Activated T-cell treated with anti-CD3 and anti-CD28 coated beads, Interleukin-2, amount 50 U/mL, for 4 hours (primary cell): Measurements from ENCODE around the gene COPA. TPM values are rescaled to one million over a fixed set of nuclear protein-coding genes. Genes with fewer than 3 reads are reported as not detected.

ENCODE experiments used
- ATAC-seq, 2 donors: fragments of 200-7000 bp; cut with Tn5 transposase; one replicate each; pipeline ENCODE4 v1.10.0; 2021
- DNase-seq: peaks from one replicate; pipeline ENCODE4 v3.0.0-alpha.2; 2020
- H3K27me3 Mint-ChIP-seq: one replicate; pipeline ENCODE4 v1.8.0; 2021; ENCODE audit warnings: low read depth, mixed read lengths
- H3K36me3 Mint-ChIP-seq: one replicate; pipeline ENCODE4 v1.8.0; 2022; ENCODE audit warnings: mixed read lengths; ENCODE audit not compliant: insufficient read depth
- H3K4me1 Mint-ChIP-seq: one replicate; pipeline ENCODE4 v1.8.0; 2021; ENCODE audit warnings: low read depth, mixed read lengths
- H3K4me3 Mint-ChIP-seq: one replicate; pipeline ENCODE4 v1.8.0; 2021; ENCODE audit warnings: mild to moderate bottlenecking, moderate library complexity, mixed read lengths
- H3K9me3 Mint-ChIP-seq: one replicate; pipeline ENCODE4 v1.8.0; 2021; ENCODE audit warnings: mixed read lengths
- total RNA-seq, 3 donors: library from RNA; stranded (reverse); gene quantifications; one replicate each; pipeline ENCODE4 v1.2.1, GENCODE V29; 2021

COPA gene
- total RNA-seq, 3 donors from 2014 or later = 116 to 144 (median 121) TPM

DNA sequence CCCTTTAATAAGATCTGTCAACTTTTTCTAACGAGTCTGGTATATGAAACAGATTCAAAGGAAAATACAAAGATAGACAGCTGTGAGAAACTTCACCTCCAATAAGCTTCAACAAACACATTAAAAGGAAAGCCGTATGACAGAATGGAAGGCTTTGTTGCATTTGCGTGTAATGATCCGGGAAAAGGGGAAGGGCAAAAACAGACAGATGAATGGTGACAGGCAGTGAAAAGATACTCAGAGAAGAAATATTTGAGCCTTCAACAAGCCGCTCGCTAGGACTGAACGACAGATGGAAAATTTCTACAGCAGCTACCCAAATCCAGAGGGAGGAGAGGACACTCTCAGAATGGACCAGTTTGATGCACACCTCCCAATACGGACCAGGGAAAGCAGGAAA is 14.9 kb downstream of the COPA start:
- Mint-ChIP-seq H3K9me3 (no peaks in the 10 kb centered on the region), H3K4me3 (no peak overlapping the region), H3K36me3 (peaks cover 42% of the 10 kb centered on the region), H3K4me1 (no peaks in the 10 kb centered on the region), H3K27me3 (no peaks in the 10 kb centered on the region)
- ATAC-seq = no peak
- no peak for DNase-seq

DNA sequence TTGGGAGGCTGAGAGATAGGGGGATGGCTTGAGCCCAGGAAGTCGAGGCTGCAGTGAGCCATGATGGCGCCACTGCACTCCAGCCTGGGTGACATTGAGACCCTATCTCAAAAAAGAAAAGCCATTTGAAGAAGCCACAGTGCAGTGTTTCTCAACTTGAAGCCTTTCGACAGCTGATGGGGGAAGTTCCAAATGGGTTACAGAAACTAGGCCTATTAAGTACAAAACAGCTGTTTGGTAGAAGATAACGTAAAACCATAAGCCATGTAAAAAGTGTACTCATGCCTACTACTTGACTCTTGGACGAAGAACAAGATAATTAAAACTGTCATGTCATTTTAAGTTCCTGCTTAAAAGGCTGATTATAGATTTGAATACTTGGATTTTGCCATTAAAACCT is 16.6 kb downstream of the COPA start:
- ATAC-seq (no peak), DNase-seq (no peak)
- Mint-ChIP-seq H3K4me3 (no peak overlapping the region), H3K9me3 (no peaks in the 10 kb centered on the region), H3K4me1 (peaks cover 1% of the 10 kb centered on the region), H3K36me3 (peaks cover 45% of the 10 kb centered on the region), H3K27me3 (no peaks in the 10 kb centered on the region)

DNA sequence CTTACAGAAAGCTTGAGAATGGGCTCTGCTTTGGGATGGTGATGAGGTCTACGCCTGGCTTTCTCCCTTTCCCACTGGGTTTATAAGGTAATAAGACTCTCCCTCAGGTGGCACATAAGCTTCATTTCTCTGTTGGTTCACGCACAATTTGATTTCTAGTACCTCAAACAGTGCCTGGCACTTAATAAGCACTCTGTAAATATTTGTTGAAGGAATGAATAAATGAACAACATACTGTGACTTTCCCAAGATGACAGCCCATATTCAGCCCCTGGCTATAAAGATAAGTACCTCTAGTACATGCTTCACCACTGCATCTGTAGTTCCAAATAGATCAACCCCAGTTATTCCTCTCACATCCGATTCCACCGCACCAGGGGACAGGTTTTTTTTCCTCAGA is 17.8 kb downstream of the COPA start:
- peaks cover 49% of the 10 kb centered on the region for H3K36me3 Mint-ChIP-seq

DNA sequence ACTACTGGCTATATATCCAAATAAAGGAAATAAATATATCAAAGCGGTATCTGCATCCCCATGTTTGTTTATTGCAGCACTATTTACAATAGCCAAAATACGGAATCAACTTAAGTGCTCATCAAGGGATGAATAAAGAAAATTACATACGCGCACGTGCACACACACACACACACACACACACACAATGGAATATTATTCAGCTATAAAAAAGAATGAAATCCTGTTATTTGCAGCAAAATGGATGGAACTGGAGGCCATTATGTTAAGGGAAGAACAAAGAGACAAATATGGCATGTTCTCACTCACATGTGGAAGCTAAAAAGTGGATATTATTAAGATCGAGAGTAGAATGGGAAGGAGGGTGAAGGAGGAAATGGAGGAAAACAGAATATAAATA is 20.2 kb downstream of the COPA start:
- peaks cover 53% of the 10 kb centered on the region for H3K36me3 Mint-ChIP-seq

More for the DNA sequence above, 17.8 kb downstream of the COPA start:
- ATAC-seq = no peak
- DNase-seq = no peak
- no peak overlapping the region for H3K4me3 Mint-ChIP-seq
- H3K27me3 Mint-ChIP-seq = no peaks in the 10 kb centered on the region
- no peaks in the 10 kb centered on the region for H3K9me3 Mint-ChIP-seq
- peaks cover 7% of the 10 kb centered on the region for H3K4me1 Mint-ChIP-seq

DNA sequence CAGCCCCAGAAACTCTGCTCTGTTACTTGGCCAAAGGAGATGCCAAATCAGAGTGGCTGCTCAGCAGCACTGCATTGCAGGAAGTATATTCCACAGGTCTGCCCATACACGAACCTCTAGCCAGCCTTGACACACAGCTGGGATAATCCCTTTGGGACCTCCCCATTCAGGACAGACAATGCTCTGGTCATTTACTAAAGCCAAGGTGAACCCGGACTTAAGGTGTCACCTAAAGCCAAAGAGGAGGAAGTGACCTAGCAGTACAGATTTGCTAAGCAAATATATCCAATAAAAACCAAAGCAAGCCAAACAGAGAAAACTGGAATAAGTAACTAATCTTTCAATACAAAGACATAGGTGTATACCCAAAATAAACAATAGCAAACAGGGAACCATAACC is 27.7 kb downstream of the COPA start:
- H3K9me3 Mint-ChIP-seq = peaks cover 10% of the 10 kb centered on the region
- no peaks in the 10 kb centered on the region for H3K27me3 Mint-ChIP-seq
- DNase-seq (no peak), ATAC-seq (no peak)
- H3K4me3 Mint-ChIP-seq = no peak overlapping the region
- peaks cover 15% of the 10 kb centered on the region for H3K4me1 Mint-ChIP-seq
- H3K36me3 Mint-ChIP-seq = peaks cover 71% of the 10 kb centered on the region

More for the DNA sequence above, 20.2 kb downstream of the COPA start:
- H3K4me1 Mint-ChIP-seq = peaks cover 17% of the 10 kb centered on the region
- ATAC-seq (no peak), DNase-seq (no peak)
- no peaks in the 10 kb centered on the region for H3K27me3 Mint-ChIP-seq
- no peaks in the 10 kb centered on the region for H3K9me3 Mint-ChIP-seq
- H3K4me3 Mint-ChIP-seq = no peak overlapping the region

DNA sequence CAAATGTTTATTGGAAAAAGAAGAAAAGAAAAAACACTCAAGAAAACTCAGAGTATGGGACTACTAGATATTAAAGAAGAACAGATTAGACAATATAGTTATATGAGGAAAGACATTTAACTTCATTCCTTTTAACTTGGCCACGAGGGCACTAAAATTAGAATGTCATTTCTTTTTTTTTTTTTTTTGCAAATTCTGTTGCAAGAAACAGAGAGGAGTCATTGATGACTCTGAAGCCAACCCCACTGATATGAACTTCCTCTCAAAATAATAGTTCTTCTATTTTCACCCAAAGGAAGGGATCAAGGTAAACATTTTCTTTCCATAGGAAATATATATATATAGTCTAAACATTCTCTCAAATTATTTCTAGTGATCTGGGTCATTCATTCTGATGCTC is 33.5 kb downstream of the COPA start:
- DNase-seq (no peak), ATAC-seq (no peak)
- Mint-ChIP-seq H3K36me3 (peaks cover 56% of the 10 kb centered on the region), H3K4me3 (no peak overlapping the region), H3K27me3 (no peaks in the 10 kb centered on the region), H3K4me1 (no peaks in the 10 kb centered on the region), H3K9me3 (no peaks in the 10 kb centered on the region)

DNA sequence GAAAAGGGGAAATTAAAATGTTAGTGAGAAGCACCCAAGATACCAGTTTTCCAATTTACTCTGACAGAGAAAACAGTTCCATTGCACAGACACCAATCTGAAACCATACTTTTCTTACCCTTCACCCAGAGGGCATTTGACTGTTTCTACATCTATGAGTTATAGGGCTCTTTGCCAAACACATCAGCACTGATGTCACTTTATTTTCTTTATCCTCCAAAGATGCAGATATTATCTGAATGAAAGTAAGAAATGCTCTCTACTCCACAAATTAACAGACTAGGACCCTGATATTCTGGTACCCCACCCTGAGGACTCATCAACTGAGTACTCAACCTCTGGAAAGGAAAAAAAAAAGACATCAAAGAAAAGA is 33.9 kb downstream of the COPA start:
- Mint-ChIP-seq H3K27me3 (no peaks in the 10 kb centered on the region), H3K9me3 (no peaks in the 10 kb centered on the region), H3K36me3 (peaks cover 58% of the 10 kb centered on the region), H3K4me3 (no peak overlapping the region), H3K4me1 (no peaks in the 10 kb centered on the region)
- ATAC-seq = no peak
- no peak for DNase-seq

DNA sequence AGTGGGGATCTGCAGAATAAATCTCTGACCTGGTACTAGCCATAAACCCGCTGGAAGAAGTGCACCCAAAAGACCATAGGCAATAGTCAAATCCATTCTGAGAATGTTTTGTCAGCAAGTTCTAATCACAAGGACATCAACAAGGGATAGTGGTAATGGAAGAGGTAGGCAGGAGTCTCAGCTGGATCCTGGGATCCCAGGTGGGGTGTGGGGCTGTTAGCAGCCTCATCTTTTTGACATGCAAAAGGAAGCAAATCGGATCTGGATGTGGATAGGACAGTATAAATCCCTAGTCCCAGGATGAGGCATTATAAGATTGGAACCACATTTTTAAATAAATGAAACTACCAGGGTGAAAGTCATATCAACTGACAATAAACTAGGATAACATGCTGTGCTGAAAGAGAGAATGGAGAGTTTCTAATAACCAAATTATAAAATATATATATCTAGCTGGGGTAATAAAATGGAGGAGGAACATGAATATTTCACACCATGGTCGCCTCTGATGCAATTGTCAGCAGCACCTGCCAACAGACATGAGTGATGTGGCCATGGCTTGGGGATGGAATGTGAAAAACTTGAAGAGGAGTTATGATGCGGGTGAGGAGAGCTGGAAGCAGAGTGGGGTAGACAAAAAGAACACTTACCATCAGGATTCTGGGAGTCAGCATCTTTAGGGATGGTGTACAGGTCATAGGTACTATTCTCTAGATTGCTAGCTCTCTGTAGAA is 34.4 kb downstream of the COPA start:
- H3K9me3 Mint-ChIP-seq = no peaks in the 10 kb centered on the region
- H3K36me3 Mint-ChIP-seq = peaks cover 56% of the 10 kb centered on the region
- no peak overlapping the region for H3K4me3 Mint-ChIP-seq
- H3K4me1 Mint-ChIP-seq = no peaks in the 10 kb centered on the region
- H3K27me3 Mint-ChIP-seq = no peaks in the 10 kb centered on the region
- ATAC-seq = no peak
- DNase-seq = no peak

DNA sequence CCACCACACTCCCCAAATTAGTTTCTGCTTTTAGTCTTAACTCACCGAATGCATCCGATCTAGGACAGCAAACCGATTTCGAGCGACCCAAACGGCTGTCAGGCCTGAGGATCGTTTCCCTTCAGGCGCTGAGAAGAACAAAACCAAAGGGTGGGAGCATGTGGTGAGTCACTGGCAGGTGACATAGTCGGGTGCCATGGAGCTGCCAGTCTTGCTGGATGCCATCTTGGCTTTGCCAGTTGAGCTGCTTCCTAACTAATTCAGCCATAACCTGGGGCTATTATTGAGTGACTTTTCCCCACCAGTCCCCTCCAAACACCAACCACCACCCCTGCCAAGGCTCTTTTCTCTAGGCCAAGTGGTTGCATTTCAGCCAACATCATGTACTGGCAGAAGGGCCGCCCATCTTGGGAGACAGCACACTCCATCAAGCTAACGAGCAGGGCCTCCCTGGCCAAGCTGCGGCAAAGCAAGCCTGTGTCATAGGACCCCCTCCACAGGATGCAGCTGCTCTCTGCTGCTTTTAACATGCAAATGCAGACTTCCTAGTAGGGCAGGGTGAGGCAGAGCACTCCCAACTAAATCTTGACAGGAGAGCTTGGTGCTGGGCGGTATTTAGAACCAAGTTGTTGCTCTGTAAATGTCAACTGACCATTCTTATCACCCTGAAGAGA is 35.8 kb downstream of the COPA start:
- Mint-ChIP-seq H3K9me3 (no peaks in the 10 kb centered on the region), H3K36me3 (peaks cover 54% of the 10 kb centered on the region), H3K4me1 (no peaks in the 10 kb centered on the region), H3K4me3 (no peak overlapping the region), H3K27me3 (no peaks in the 10 kb centered on the region)
- DNase-seq (no peak), ATAC-seq (no peak)

DNA sequence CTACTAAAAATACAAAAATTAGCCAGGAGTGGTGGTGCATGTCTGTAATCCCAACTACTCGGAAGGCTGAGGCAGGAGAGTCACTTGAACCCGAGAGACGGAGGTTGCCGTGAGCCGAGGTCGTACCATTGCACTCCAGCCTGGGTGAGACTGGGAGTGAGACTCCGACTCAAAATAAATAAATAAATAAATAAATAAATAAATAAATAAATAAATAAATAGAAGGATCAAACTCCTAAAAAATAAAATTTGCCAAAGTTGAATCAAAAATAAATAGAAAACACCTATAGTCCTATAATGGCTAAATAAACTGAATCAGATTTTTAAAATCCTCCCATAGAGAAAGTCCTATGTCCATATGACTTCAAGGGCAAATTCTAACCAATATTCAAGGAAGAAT is 42.9 kb downstream of the COPA start:
- Mint-ChIP-seq H3K4me1 (no peaks in the 10 kb centered on the region), H3K36me3 (peaks cover 49% of the 10 kb centered on the region), H3K4me3 (no peak overlapping the region), H3K27me3 (no peaks in the 10 kb centered on the region), H3K9me3 (no peaks in the 10 kb centered on the region)
- no peak for ATAC-seq
- no peak for DNase-seq

DNA sequence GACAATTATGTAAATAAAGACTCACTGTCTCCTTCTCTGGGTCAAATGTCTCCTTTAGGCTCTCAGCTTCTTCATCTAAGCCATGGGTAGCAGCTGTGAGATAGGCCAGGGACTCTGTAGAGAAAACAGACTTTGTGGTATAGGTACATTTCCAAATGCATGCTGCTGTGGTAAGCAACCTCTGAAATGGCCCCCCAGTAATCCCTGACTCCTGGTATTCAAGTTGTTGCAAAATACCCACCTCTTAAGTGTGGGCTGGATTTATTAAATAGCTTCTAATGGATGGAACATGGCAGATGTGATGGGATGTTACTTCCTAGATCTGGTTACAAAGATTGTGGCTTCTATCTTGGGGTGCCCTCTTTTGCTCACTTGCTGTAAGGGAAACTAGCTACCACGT is 47.0 kb downstream of the COPA start:
- Mint-ChIP-seq H3K36me3 (peaks cover 60% of the 10 kb centered on the region), H3K9me3 (no peaks in the 10 kb centered on the region), H3K4me1 (no peaks in the 10 kb centered on the region), H3K4me3 (no peak overlapping the region), H3K27me3 (no peaks in the 10 kb centered on the region)
- DNase-seq = no peak
- no peak for ATAC-seq

DNA sequence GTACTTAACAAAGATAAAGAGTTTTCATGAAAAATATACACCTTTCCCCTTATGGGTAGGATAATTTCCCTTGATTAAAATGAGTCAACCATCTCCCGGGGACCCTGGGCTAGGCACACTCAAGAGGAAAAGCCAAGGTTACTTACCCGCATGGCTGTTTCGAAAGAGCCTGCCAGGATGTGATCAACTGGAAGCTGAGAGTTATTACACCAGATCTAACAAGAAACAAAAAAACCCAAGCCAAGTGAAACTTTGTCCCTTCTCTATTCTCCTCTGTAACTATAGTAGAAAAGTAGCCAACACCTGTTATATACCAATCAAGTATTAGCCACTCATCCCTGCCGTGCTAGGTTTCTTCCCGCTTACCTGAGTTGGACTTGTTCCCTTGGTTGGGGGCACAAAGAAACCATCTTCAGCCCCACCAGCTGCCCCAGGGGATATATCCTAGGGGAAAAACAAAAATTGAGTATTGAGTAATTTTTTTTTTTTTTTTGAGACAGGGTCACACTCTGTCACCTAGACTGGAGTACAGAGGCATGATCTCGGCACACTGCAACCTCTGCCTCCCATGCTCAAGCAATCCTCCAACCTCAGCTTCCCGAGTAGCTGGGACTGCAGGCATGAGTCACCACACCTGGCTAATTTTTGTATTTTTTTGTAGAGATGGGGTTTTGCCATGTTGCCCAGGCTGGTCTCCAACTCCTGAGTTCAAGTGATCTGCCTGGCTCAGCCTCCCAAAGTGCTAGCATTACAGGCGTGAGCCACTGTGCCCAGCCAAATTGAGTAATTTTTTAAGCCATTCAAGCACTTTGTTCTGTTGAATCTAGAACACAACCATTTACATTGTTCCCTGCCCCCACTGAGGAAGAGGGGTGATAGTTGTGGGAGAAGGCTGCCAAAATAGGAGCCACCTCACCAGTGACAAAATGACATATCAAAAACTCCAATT is 49.8 kb downstream of the COPA start:
- H3K4me3 Mint-ChIP-seq = no peak overlapping the region
- peaks cover 66% of the 10 kb centered on the region for H3K36me3 Mint-ChIP-seq
- no peaks in the 10 kb centered on the region for H3K27me3 Mint-ChIP-seq
- no peaks in the 10 kb centered on the region for H3K4me1 Mint-ChIP-seq
- no peak for DNase-seq
- H3K9me3 Mint-ChIP-seq = no peaks in the 10 kb centered on the region
- no peak for ATAC-seq

DNA sequence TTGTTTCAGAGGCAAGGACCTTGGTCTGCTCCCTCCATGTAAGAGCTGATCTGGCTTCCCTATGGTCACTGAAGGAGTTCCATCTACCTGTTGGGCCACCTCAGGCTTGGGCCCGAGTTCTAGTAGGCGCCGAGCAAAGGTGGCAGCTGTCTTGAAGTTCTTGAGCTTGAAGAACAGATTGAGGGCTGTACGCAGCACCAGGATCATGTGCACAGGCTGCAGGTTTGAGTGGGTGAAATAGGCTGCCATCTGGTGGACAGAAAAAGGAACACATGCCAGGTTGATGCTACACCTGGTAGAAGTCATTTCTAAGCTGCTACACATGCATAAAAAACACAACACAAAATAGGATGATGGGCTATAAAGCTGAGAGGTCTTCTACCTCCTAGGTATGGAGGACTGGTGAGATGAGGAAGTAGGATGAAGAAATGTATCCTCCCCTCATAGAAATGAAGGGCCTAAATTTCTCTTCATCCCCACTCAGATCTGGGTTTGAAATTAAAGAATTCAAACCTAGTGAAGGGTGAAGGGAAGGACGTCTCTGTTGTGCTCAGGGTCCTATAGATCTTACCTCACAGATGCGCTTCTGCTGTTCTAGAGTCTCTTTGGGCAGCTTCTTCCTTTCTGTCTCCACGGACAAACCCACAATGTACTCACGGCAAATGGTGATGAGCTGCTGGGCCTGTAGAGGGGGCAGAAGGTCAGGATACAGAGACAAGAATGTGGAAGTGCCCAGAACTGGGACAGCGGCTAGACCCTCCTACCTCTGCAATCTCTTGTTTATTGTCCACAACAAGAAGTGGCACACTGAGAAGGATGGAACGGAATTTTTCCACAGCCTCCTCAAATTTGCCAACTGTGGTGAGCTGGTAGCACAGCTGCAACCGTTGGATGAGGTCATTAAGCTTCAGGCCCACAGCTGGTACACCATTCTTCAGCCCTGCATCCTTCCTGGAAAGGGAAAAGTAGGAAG is 51.5 kb downstream of the COPA start:
- Mint-ChIP-seq H3K4me1 (no peaks in the 10 kb centered on the region), H3K9me3 (no peaks in the 10 kb centered on the region), H3K27me3 (no peaks in the 10 kb centered on the region), H3K36me3 (peaks cover 54% of the 10 kb centered on the region), H3K4me3 (no peak overlapping the region)
- DNase-seq (peak; percentile 58), ATAC-seq (peak; percentile 96 to 98)
